RWPE2 (cell line): ENCODE results near the gene PRDM2.

Experiments
- ATAC-seq: fragments of 200-7000 bp; cut with Tn5 transposase; 3 replicates; pipeline ENCODE4 v1.9.1; 2021; ENCODE audit warnings: low read depth
- DNase-seq: peaks from one replicate; pipeline ENCODE4 v3.0.0-alpha.2; 2020; ENCODE audit warnings: low spot score
- H3K27ac ChIP-seq: fragments of 450-650 bp; 2 replicates; pipeline ENCODE4 v1.5.1; 2017; ENCODE audit warnings: mild to moderate bottlenecking; ENCODE audit not compliant: poor library complexity, severe bottlenecking
- H3K27me3 ChIP-seq: fragments of 250-450 bp; sonication (Bioruptor Pico); 2 replicates; pipeline ENCODE4 v1.5.1; 2021; ENCODE audit warnings: mild to moderate bottlenecking, moderate library complexity; ENCODE audit not compliant: insufficient read depth, poor library complexity, severe bottlenecking
- H3K36me3 ChIP-seq: fragments of 250-450 bp; sonication (Bioruptor Pico); 2 replicates; pipeline ENCODE4 v1.5.1; 2020; ENCODE audit warnings: low read depth, mild to moderate bottlenecking, moderate library complexity
- H3K4me1 ChIP-seq: fragments of 250-450 bp; sonication (Bioruptor Pico); 2 replicates; pipeline ENCODE4 v1.5.1; 2021; ENCODE audit warnings: mild to moderate bottlenecking, moderate library complexity; ENCODE audit not compliant: insufficient read depth, poor library complexity, severe bottlenecking
- H3K4me3 ChIP-seq: fragments of 250-450 bp; sonication (Bioruptor Pico); 2 replicates; pipeline ENCODE4 v1.5.1; 2021; ENCODE audit warnings: mild to moderate bottlenecking, moderate library complexity; ENCODE audit not compliant: severe bottlenecking
- H3K9me3 ChIP-seq: fragments of 250-450 bp; sonication (Bioruptor Pico); 2 replicates; pipeline ENCODE4 v1.5.1; 2021; ENCODE audit warnings: mild to moderate bottlenecking, moderate library complexity; ENCODE audit not compliant: severe bottlenecking
- TF ChIP-seq, protein P1 (sequence below): fragments of 450-650 bp; IDR thresholded peaks from one replicate; pipeline ENCODE4 v1.5.1; 2017; ENCODE audit warnings: mild to moderate bottlenecking, moderate library complexity; ENCODE audit not compliant: poor library complexity, severe bottlenecking

Gene PRDM2

DNA sequence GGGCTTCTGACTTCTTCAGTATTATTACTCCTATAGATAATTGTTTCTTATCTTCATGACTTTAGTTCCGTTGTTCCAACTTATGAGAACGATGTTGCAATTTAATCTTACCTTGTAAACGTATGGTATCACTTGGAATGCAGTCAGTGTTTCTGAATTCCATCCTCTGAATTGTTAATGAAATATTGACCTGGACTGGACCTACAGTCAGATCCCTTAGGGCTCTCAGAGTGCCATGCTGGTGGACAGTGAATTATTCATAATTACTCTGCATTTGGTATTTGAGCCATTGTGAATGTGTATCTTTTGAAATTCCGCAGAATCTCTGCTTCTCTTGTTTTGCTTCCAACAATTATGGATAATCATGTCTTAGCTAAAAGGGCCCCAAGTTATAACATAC, 72.3 kb downstream of the PRDM2 start:
- ATAC-seq = no peak
- H3K27me3 ChIP-seq = no peaks in the 10 kb centered on the region
- H3K27ac ChIP-seq = no peak overlapping the region
- DNase-seq = no peak
- TF ChIP-seq, protein P1, sequence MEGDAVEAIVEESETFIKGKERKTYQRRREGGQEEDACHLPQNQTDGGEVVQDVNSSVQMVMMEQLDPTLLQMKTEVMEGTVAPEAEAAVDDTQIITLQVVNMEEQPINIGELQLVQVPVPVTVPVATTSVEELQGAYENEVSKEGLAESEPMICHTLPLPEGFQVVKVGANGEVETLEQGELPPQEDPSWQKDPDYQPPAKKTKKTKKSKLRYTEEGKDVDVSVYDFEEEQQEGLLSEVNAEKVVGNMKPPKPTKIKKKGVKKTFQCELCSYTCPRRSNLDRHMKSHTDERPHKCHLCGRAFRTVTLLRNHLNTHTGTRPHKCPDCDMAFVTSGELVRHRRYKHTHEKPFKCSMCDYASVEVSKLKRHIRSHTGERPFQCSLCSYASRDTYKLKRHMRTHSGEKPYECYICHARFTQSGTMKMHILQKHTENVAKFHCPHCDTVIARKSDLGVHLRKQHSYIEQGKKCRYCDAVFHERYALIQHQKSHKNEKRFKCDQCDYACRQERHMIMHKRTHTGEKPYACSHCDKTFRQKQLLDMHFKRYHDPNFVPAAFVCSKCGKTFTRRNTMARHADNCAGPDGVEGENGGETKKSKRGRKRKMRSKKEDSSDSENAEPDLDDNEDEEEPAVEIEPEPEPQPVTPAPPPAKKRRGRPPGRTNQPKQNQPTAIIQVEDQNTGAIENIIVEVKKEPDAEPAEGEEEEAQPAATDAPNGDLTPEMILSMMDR = no peak
- H3K4me1 ChIP-seq = no peaks in the 10 kb centered on the region
- no peaks in the 10 kb centered on the region for H3K9me3 ChIP-seq
- no peak overlapping the region for H3K4me3 ChIP-seq
- peaks cover 42% of the 10 kb centered on the region for H3K36me3 ChIP-seq

DNA sequence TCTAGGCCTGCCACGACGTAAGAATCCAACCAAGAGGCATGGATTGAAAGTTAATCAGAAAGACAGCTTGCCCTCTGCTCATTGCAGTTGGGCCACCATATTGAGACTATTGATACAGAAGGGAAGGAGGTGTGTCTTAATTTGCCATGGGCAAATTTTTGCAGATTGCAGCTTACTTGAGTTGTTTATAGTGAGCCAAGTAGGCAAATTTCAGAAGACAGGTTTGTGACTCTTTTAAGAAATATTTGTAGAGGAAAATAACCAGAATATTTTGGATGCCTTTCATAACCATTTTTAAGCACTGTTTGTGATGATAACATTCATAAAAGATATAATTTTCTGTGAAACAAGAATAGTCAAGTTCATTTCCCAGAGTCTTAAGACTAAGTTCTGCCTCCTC, 74.1 kb downstream of the PRDM2 start:
- TF ChIP-seq, protein P1 = no peak
- no peaks in the 10 kb centered on the region for H3K27me3 ChIP-seq
- no peak overlapping the region for H3K27ac ChIP-seq
- H3K36me3 ChIP-seq = peaks cover 57% of the 10 kb centered on the region
- ATAC-seq (no peak), DNase-seq (no peak)
- H3K9me3 ChIP-seq = no peaks in the 10 kb centered on the region
- no peaks in the 10 kb centered on the region for H3K4me1 ChIP-seq
- H3K4me3 ChIP-seq = no peak overlapping the region

DNA sequence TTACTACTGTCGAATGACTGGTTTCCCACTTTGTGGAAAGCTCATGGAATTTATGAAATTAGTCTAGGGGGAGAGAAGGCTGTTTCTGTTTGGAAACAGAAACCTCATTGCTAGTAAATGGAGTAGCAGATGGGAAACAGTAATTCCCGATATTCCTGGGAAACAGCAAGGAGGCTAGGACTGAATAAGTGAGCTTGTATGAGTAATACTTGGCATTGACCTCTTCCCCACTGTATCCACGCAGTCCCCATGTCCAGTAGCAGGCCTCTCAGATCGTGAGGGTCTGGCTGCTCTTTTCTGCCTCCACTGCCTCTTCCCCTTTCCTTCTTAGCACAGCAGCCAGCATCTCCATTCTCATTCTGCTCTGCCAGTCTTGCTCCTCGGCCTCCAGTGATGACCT, 75.5 kb downstream of the PRDM2 start:
- DNase-seq = no peak
- TF ChIP-seq, protein P1 = no peak
- no peak overlapping the region for H3K4me3 ChIP-seq
- H3K36me3 ChIP-seq = peaks cover 64% of the 10 kb centered on the region
- no peaks in the 10 kb centered on the region for H3K4me1 ChIP-seq
- ATAC-seq = no peak
- H3K9me3 ChIP-seq = no peaks in the 10 kb centered on the region
- no peaks in the 10 kb centered on the region for H3K27me3 ChIP-seq
- no peak overlapping the region for H3K27ac ChIP-seq

DNA sequence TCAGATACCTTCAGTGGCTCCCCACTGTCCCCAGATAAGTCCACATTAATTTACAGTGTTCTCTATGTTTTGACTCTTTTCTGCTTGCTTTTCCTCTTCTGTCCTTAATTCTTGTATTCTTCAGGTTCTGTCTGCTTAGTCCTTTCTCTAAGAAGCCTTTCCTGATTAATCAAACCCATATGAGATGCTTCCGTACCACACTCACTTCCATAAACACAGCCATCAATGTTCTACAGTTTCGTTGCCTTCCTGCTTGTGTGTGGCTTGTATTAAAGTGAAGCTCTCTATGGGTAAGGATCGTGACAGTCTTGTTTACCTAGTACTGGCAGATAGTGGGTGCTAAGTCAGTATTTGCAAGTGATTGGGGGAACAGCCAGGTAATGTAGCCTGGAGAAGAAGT, 75.9 kb downstream of the PRDM2 start:
- TF ChIP-seq, protein P1 = no peak
- Histone ChIP-seq H3K27me3 (no peaks in the 10 kb centered on the region), H3K27ac (no peak overlapping the region), H3K4me3 (no peak overlapping the region), H3K4me1 (no peaks in the 10 kb centered on the region), H3K9me3 (no peaks in the 10 kb centered on the region), H3K36me3 (peaks cover 65% of the 10 kb centered on the region)
- DNase-seq (no peak), ATAC-seq (no peak)

DNA sequence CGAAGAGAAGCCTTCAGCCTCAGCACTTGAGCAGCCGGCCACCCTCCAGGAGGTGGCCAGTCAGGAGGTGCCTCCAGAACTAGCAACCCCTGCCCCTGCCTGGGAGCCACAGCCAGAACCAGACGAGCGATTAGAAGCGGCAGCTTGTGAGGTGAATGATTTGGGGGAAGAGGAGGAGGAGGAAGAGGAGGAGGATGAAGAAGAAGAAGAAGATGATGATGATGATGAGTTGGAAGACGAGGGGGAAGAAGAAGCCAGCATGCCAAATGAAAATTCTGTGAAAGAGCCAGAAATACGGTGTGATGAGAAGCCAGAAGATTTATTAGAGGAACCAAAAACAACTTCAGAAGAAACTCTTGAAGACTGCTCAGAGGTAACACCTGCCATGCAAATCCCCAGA, 78.4 kb downstream of the PRDM2 start:
- H3K36me3 ChIP-seq = peaks cover 73% of the 10 kb centered on the region
- no peak overlapping the region for H3K4me3 ChIP-seq
- no peaks in the 10 kb centered on the region for H3K27me3 ChIP-seq
- H3K27ac ChIP-seq = no peak overlapping the region
- H3K9me3 ChIP-seq = no peaks in the 10 kb centered on the region
- no peaks in the 10 kb centered on the region for H3K4me1 ChIP-seq
- DNase-seq = no peak
- TF ChIP-seq, protein P1 = no peak
- no peak for ATAC-seq
